ENCODE measurements around the gene TMEM135.
"Not testable (repeated sequence)": the region's sequence is repeated elsewhere in the genome, so short reads cannot be mapped to it uniquely, and the experiment has no call there.

The TMEM135 gene

GRCh38 chr11:87258171-87258833 lies 220.6 kb downstream of the TMEM135 start:
- no peaks in the 10 kb centered on the region for H3K4me1 ChIP-seq (ENCODE audit: insufficient read depth, low read length)

GRCh38 chr11:87259736-87260135 lies 222.0 kb downstream of the TMEM135 start:
- H3K4me3 ChIP-seq (ENCODE audit: low read length) = no peak overlapping the region
- no CpG with 5 or more reads among the region's 1 CpG for WGBS
- H3K4me1 ChIP-seq (ENCODE audit: insufficient read depth, low read length) = no peaks in the 10 kb centered on the region; the same call in 1 of the 2 replicates
- H3K9me3 ChIP-seq (ENCODE audit: insufficient read depth, low read depth, low read length) = no peaks in the 10 kb centered on the region
- H3K9ac ChIP-seq (ENCODE audit: low read depth, low read length) = no peak overlapping the region
- no peaks in the 10 kb centered on the region for H3K27me3 ChIP-seq (ENCODE audit: insufficient read depth, low read length)
- no peak overlapping the region for H3K27ac ChIP-seq (ENCODE audit: low read depth, low read length)
- H3K36me3 ChIP-seq (ENCODE audit: insufficient read depth, low read length) = no peaks in the 10 kb centered on the region

More at GRCh38 chr11:87258171-87258833, 220.6 kb downstream of the TMEM135 start:
- H3K36me3 ChIP-seq (ENCODE audit: insufficient read depth, low read length) = no peaks in the 10 kb centered on the region
- H3K4me3 ChIP-seq (ENCODE audit: low read length) = no peak overlapping the region
- H3K27me3 ChIP-seq (ENCODE audit: insufficient read depth, low read length) = no peaks in the 10 kb centered on the region
- WGBS = 93% methylated on average over 1 of the region's 1 CpG
- no peak overlapping the region for H3K27ac ChIP-seq (ENCODE audit: low read depth, low read length)
- no peak overlapping the region for H3K9ac ChIP-seq (ENCODE audit: low read depth, low read length)
- H3K9me3 ChIP-seq (ENCODE audit: insufficient read depth, low read depth, low read length) = no peaks in the 10 kb centered on the region

GRCh38 chr11:87260811-87261210 lies 223.1 kb downstream of the TMEM135 start:
- Histone ChIP-seq H3K27ac (ENCODE audit: low read depth, low read length) (no peak overlapping the region), H3K9me3 (ENCODE audit: insufficient read depth, low read depth, low read length) (no peaks in the 10 kb centered on the region), H3K4me3 (ENCODE audit: low read length) (no peak overlapping the region), H3K36me3 (ENCODE audit: insufficient read depth, low read length) (no peaks in the 10 kb centered on the region), H3K9ac (ENCODE audit: low read depth, low read length) (no peak overlapping the region), H3K27me3 (ENCODE audit: insufficient read depth, low read length) (no peaks in the 10 kb centered on the region), H3K4me1 (ENCODE audit: insufficient read depth, low read length) (no peaks in the 10 kb centered on the region; the same call in 1 of the 2 replicates)
- 90% methylated on average over 2 of the region's 3 CpGs for WGBS

- no peak overlapping the region for H3K9ac ChIP-seq (ENCODE audit: low read depth, low read length)
- WGBS = 100% methylated on average over 1 of the region's 2 CpGs
- H3K4me3 ChIP-seq (ENCODE audit: low read length) = no peak overlapping the region
- H3K27me3 ChIP-seq (ENCODE audit: insufficient read depth, low read length) = no peaks in the 10 kb centered on the region
- H3K36me3 ChIP-seq (ENCODE audit: insufficient read depth, low read length) = no peaks in the 10 kb centered on the region
- H3K9me3 ChIP-seq (ENCODE audit: insufficient read depth, low read depth, low read length) = no peaks in the 10 kb centered on the region
- no peak overlapping the region for H3K27ac ChIP-seq (ENCODE audit: low read depth, low read length)
- no peaks in the 10 kb centered on the region; the same call in 1 of the 2 replicates for H3K4me1 ChIP-seq (ENCODE audit: insufficient read depth, low read length)
Measured at GRCh38 chr11:87263264-87263838, 225.6 kb downstream of the TMEM135 start.

GRCh38 chr11:87263979-87264378 lies 226.2 kb downstream of the TMEM135 start:
- Histone ChIP-seq H3K27me3 (ENCODE audit: insufficient read depth, low read length) (no peaks in the 10 kb centered on the region), H3K9me3 (ENCODE audit: insufficient read depth, low read depth, low read length) (no peaks in the 10 kb centered on the region), H3K4me3 (ENCODE audit: low read length) (no peak overlapping the region), H3K4me1 (ENCODE audit: insufficient read depth, low read length) (no peaks in the 10 kb centered on the region; the same call in 1 of the 2 replicates), H3K36me3 (ENCODE audit: insufficient read depth, low read length) (no peaks in the 10 kb centered on the region), H3K9ac (ENCODE audit: low read depth, low read length) (no peak overlapping the region), H3K27ac (ENCODE audit: low read depth, low read length) (no peak overlapping the region)

- no peak overlapping the region for H3K9ac ChIP-seq (ENCODE audit: low read depth, low read length)
Measured at GRCh38 chr11:87265132-87265531, 227.4 kb downstream of the TMEM135 start.

GRCh38 chr11:87265979-87266378 lies 228.2 kb downstream of the TMEM135 start:
- Histone ChIP-seq H3K36me3 (ENCODE audit: insufficient read depth, low read length) (no peaks in the 10 kb centered on the region), H3K4me3 (ENCODE audit: low read length) (no peak overlapping the region), H3K27me3 (ENCODE audit: insufficient read depth, low read length) (no peaks in the 10 kb centered on the region), H3K9ac (ENCODE audit: low read depth, low read length) (no peak overlapping the region), H3K9me3 (ENCODE audit: insufficient read depth, low read depth, low read length) (no peaks in the 10 kb centered on the region), H3K27ac (ENCODE audit: low read depth, low read length) (no peak overlapping the region), H3K4me1 (ENCODE audit: insufficient read depth, low read length) (no peaks in the 10 kb centered on the region; the same call in 1 of the 2 replicates)

More at GRCh38 chr11:87265132-87265531, 227.4 kb downstream of the TMEM135 start:
- Histone ChIP-seq H3K9me3 (ENCODE audit: insufficient read depth, low read depth, low read length) (no peaks in the 10 kb centered on the region), H3K4me3 (ENCODE audit: low read length) (no peak overlapping the region), H3K27me3 (ENCODE audit: insufficient read depth, low read length) (no peaks in the 10 kb centered on the region), H3K36me3 (ENCODE audit: insufficient read depth, low read length) (no peaks in the 10 kb centered on the region), H3K4me1 (ENCODE audit: insufficient read depth, low read length) (no peaks in the 10 kb centered on the region; the same call in 1 of the 2 replicates), H3K27ac (ENCODE audit: low read depth, low read length) (no peak overlapping the region)

- no peak overlapping the region for H3K27ac ChIP-seq (ENCODE audit: low read depth, low read length)
- no peaks in the 10 kb centered on the region for H3K27me3 ChIP-seq (ENCODE audit: insufficient read depth, low read length)
- H3K4me1 ChIP-seq (ENCODE audit: insufficient read depth, low read length) = no peaks in the 10 kb centered on the region; the same call in 1 of the 2 replicates
- H3K9ac ChIP-seq (ENCODE audit: low read depth, low read length) = no peak overlapping the region
- H3K4me3 ChIP-seq (ENCODE audit: low read length) = no peak overlapping the region
- WGBS = 96% methylated on average over 2 of the region's 2 CpGs
- no peaks in the 10 kb centered on the region for H3K36me3 ChIP-seq (ENCODE audit: insufficient read depth, low read length)
- H3K9me3 ChIP-seq (ENCODE audit: insufficient read depth, low read depth, low read length) = no peaks in the 10 kb centered on the region
Measured at GRCh38 chr11:87266751-87267150, 229.0 kb downstream of the TMEM135 start.

GRCh38 chr11:87271951-87272350 lies 234.2 kb downstream of the TMEM135 start:
- not testable (repeated sequence) for H3K9ac ChIP-seq (ENCODE audit: low read depth, low read length); H3K4me3 ChIP-seq (ENCODE audit: low read length); H3K27me3 ChIP-seq (ENCODE audit: insufficient read depth, low read length); H3K27ac ChIP-seq (ENCODE audit: low read depth, low read length); H3K9me3 ChIP-seq (ENCODE audit: insufficient read depth, low read depth, low read length); H3K36me3 ChIP-seq (ENCODE audit: insufficient read depth, low read length)
- H3K4me1 ChIP-seq (ENCODE audit: insufficient read depth, low read length) = peaks cover 11% of the 10 kb centered on the region; the same call in 1 of the 2 replicates
- 96% methylated on average over 4 of the region's 4 CpGs for WGBS

- Histone ChIP-seq H3K9ac (ENCODE audit: low read depth, low read length) (no peak overlapping the region), H3K4me3 (ENCODE audit: low read length) (no peak overlapping the region), H3K27ac (ENCODE audit: low read depth, low read length) (no peak overlapping the region), H3K27me3 (ENCODE audit: insufficient read depth, low read length) (no peaks in the 10 kb centered on the region), H3K36me3 (ENCODE audit: insufficient read depth, low read length) (no peaks in the 10 kb centered on the region), H3K9me3 (ENCODE audit: insufficient read depth, low read depth, low read length) (no peaks in the 10 kb centered on the region), H3K4me1 (ENCODE audit: insufficient read depth, low read length) (peaks cover 11% of the 10 kb centered on the region; the same call in 1 of the 2 replicates)
- 100% methylated on average over 1 of the region's 1 CpG for WGBS
Measured at GRCh38 chr11:87275176-87275575, 237.4 kb downstream of the TMEM135 start.

GRCh38 chr11:87280143-87280542 lies 242.4 kb downstream of the TMEM135 start:
- H3K9ac ChIP-seq (ENCODE audit: low read depth, low read length) = no peak overlapping the region
- WGBS = 94% methylated on average over 1 of the region's 2 CpGs
- no peaks in the 10 kb centered on the region for H3K27me3 ChIP-seq (ENCODE audit: insufficient read depth, low read length)

More at GRCh38 chr11:87280143-87280542, 242.4 kb downstream of the TMEM135 start:
- Histone ChIP-seq H3K36me3 (ENCODE audit: insufficient read depth, low read length) (no peaks in the 10 kb centered on the region), H3K4me1 (ENCODE audit: insufficient read depth, low read length) (no peaks in the 10 kb centered on the region), H3K4me3 (ENCODE audit: low read length) (no peak overlapping the region), H3K9me3 (ENCODE audit: insufficient read depth, low read depth, low read length) (no peaks in the 10 kb centered on the region), H3K27ac (ENCODE audit: low read depth, low read length) (no peak overlapping the region)
